GM18505 (cell line): ENCODE data around the gene KCNQ1.
"Not testable (repeated sequence)": the region's sequence is repeated elsewhere in the genome, so short reads cannot be mapped to it uniquely, and the experiment has no call there.

Experiments used
- ATAC-seq: cut with Tn5 transposase; IDR thresholded peaks from one replicate; pipeline ENCODE4 v1.9.1; 2021; ENCODE audit not compliant: unreplicated experiment
- POLR2A ChIP-seq: IDR thresholded peaks from 4 replicates; pipeline ENCODE4 v1.6.1; 2011; ENCODE audit warnings: borderline replicate concordance; ENCODE audit not compliant: insufficient read depth, insufficient read length; ENCODE audit errors: extremely low read depth

Gene KCNQ1

DNA sequence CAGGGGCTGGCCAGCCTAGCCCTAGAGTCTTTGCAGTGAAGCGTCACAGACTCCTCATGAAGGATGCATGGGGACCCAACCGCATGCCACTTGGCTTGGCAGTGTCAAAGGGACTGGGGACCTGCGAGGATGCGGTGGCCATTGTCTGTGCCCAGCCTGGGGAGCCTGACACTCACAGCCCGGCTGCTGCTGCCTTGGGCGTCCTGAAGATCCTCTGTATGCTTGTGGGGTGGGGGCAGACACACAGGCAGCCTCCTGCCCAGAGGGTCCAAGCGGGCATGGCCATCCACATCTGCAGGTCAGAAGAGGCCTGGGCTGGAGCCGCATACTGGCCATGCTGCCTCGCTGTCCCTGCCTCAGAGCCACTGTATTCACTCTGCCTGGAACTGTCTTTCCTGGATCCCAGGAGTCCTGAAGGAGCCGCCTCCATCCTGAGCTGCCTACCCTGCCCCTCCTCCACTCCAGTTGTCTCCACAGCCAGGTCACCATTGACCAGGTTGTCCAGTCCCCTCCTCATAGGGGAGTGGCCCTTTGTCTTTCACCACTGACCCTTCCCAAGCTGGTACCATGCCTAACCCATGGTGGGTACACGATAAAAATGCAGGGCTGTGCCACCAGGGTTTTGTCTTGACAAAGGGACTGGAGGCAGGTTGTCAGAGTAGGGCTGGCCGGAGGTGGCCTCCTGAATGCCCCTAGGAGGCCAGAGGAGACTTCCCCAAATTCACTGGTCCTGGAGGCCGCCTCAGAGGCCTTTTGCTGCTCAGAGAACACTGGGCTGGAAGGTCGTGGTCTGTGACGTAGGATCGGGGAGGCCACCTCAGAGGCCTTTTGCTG, 148.0 kb downstream of the KCNQ1 start:
- TF ChIP-seq POLR2A, result no peak
- no peak for ATAC-seq

DNA sequence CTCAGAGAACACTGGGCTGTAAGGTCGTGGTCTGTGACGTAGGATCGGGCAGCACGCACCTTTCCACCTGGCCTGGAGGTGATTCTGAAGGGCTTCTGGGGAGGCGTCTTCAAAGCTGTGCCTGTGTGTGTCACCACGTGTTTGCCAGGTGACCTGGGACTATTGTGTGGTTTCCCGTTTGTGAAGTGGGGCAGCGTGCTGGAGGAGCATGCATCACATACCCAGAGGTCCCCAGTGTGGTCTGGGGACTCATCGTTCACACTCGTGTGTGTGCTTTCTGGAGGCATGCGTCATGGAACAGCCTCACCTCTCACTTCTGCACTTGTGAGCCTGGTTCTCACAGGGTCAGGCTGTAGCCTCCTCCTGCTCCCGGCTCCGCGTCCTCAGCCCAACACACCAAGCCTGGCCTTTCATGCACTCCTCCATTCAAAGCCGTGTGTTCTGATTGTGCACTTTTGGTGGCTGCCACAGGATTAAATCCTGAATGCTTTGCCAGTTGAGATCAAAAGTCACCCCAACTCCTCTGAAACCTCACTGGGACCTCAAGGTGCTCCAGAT, 148.7 kb downstream of the KCNQ1 start:
- no peak for ATAC-seq
- no peak for TF ChIP-seq POLR2A

- ATAC-seq, result no peak
- no peak for TF ChIP-seq POLR2A
These were observed 149.5 kb downstream of the KCNQ1 start for GRCh38 chr11:2594267-2594666.

DNA sequence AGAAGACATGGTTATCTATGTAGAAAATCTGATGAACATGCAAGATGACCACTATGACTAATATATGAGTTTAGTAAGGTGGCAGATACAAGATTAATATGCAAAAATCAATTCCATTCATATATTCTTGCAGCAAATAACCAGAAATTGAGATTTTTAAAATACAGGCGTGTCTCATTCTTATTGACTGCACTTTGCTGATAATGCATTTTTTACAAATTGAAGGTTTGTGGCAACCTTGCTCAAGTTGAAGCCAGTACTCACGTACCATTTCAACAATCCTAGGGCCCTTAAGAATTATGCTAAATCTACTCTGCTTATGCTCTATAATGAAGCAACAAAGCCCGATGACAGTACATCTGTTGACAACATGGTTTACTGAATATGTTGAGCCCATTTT, 150.4 kb downstream of the KCNQ1 start:
- no peak for ATAC-seq
- no peak for TF ChIP-seq POLR2A

DNA sequence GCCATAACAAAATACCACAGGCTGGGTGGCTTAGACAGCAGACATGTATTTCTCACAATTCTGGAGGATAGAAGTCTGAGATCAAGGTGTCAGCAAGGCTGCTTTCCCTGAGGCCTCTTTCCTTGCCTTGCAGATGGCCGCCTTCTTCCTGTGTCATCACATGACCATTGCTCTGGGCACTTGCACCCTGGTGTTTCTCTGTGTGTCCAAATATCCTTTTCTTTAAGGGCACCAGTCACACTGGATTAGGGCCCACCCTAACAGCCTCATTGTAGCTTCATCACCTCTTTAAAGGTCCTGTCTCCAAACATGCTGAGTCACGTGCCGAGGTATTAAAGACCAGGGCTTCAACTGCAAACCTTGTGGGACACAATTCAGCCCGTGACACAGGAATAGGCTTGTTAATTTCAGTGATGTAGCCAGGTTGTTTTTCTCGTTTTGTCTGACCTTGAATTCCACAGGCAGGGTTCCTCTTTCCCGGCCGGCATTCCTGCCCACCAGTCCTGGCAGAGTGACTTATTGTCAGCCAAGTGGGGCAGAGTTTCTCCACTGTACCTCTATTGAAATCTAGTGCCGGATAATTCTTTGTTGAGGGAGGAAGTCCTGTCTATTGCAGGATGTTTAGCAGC, 154.9 kb downstream of the KCNQ1 start:
- no peak for ATAC-seq
- TF ChIP-seq POLR2A, result no peak

GRCh38 chr11:2609345-2609744, 164.5 kb downstream of the KCNQ1 start:
- no peak for ATAC-seq
- TF ChIP-seq POLR2A, result no peak

- no peak for ATAC-seq
- no peak for TF ChIP-seq POLR2A
These were observed 168.2 kb downstream of the KCNQ1 start for GRCh38 chr11:2612884-2613571.

GRCh38 chr11:2621894-2622293, 177.1 kb downstream of the KCNQ1 start:
- ATAC-seq, result no peak
- TF ChIP-seq POLR2A, result no peak

DNA sequence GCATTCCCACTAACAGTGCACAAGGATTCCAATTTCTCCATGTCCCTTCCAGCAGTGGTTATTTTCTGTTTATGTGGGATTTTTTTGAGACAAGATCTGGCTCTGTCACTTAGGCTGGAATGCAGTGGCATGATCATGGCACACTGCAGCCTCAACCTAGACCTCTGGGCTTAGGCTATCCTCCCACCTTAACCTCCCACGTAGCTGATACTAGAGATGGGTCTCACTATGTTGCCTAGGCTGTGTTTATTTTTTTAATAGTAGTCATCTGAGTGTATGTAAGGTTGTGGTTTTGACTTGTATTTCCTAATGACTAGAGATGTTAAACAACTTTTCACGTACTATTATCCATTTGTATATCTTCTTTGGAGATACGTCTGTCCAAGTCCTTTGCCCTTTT, 180.4 kb downstream of the KCNQ1 start:
- no peak for ATAC-seq
- TF ChIP-seq POLR2A, result no peak

- ATAC-seq, result no peak
- TF ChIP-seq POLR2A, result no peak
These were observed 185.9 kb downstream of the KCNQ1 start for GRCh38 chr11:2630679-2631078.

DNA sequence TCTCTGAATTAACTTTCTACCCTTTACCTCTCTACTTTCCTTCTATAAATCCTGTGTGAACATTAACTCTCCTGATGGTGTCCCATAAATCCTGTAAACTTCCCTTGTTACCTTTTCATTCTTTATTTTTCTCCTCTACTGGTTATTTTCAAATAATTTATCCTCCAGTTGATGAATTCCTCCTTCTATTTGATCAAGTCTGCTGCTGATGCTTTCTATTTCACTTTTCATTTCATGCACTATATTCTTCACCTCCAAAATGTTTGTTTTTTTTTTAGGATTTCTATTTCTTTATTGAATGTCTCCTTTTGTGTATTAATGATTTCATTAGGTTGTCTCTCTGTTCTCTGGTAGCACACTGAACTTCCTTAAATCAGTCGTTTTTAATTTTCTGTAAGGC, 186.4 kb downstream of the KCNQ1 start:
- no peak for TF ChIP-seq POLR2A
- ATAC-seq, result no peak

GRCh38 chr11:2639763-2640162, 195.0 kb downstream of the KCNQ1 start:
- ATAC-seq, result not testable (repeated sequence)

- no peak for TF ChIP-seq POLR2A
- no peak for ATAC-seq
These were observed 196.8 kb downstream of the KCNQ1 start for GRCh38 chr11:2641623-2642022.
